ENCODE results near the gene COL6A2. TPM values are rescaled to one million over a fixed set of nuclear protein-coding genes. Genes with fewer than 3 reads are reported as not detected.
"Not testable (repeated sequence)": the region's sequence is repeated elsewhere in the genome, so short reads cannot be mapped to it uniquely, and the experiment has no call there.

The COL6A2 gene
- total RNA-seq, 1 donor from 2014 or later = 459 TPM

DNA sequence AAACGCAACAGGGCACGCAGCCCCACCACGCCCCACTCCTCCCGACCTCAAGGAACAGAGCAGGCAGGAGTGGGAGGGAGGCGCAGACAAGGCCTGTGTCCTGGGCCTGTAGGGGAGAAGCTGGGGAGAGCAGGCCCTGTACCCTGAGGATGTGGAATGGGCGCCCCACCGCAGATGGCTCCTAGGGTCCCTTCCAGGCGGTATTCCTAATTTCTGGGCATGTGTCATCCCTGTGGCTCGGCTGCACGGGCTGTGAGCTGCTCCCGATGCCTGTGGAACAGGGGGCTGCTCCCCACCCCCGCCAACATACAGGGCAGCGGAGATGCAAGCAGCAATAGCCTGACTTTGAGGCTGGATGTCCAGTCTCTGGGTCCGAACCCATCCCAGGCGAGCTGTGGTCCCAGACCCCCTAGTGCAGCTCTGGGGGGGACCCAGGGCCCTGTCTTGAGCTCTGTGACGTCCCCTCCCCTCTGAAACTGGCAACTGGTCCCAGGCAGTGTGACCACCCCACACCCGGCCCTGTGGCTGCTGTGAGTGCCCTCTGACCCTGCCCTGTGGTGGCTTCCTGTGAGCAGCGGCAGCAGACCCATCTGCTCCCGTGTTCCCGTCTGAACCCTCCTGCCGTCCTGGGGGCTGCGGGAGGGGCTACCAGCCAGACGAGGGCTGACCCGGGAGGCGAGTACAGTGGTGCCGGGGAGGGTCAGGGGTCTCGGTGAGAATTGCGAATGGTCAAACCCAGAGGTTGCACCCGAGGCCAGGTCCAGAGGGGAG lies 13.9 kb upstream of the COL6A2 start:
- Histone ChIP-seq H3K27me3 (ENCODE audit: control insufficient read depth in 3 of 3, insufficient read depth in 3 of 3, low read length in 3 of 3) (peaks cover 31 to 48% (median 46%) of the 10 kb centered on the region in 3 donors), H3K9me3 (ENCODE audit: control insufficient read depth in 3 of 3, low read length in 3 of 3) (peaks cover 0 to 6% (median 0%) of the 10 kb centered on the region in 3 donors), H3K4me1 (ENCODE audit: control insufficient read depth in 3 of 3, insufficient read depth in 3 of 3, low read length in 3 of 3) (peaks cover 17 to 22% (median 20%) of the 10 kb centered on the region in 3 donors), H3K27ac (ENCODE audit: low read depth, low read length) (no peak overlapping the region), H3K4me3 (ENCODE audit: low read length in 3 of 3) (no peak overlapping the region), H3K9ac (ENCODE audit: low read depth in 1 of 3, low read length in 3 of 3) (peak overlapping the region in 1 of 3 donors; percentile 40), H3K36me3 (ENCODE audit: control insufficient read depth in 3 of 3, insufficient read depth in 3 of 3, low read length in 3 of 3) (no peaks in the 10 kb centered on the region)

GRCh38 chr21:46084709-46085108 lies 13.2 kb upstream of the COL6A2 start:
- Histone ChIP-seq H3K27me3 (ENCODE audit: control insufficient read depth in 3 of 3, insufficient read depth in 3 of 3, low read length in 3 of 3) (peaks cover 25 to 40% (median 39%) of the 10 kb centered on the region in 3 donors), H3K4me3 (ENCODE audit: low read length in 3 of 3) (no peak overlapping the region), H3K9me3 (ENCODE audit: control insufficient read depth in 3 of 3, low read length in 3 of 3) (peaks cover 0 to 6% (median 2%) of the 10 kb centered on the region in 3 donors), H3K36me3 (ENCODE audit: control insufficient read depth in 3 of 3, insufficient read depth in 3 of 3, low read length in 3 of 3) (no peaks in the 10 kb centered on the region), H3K27ac (ENCODE audit: low read depth, low read length) (no peak overlapping the region), H3K4me1 (ENCODE audit: control insufficient read depth in 3 of 3, insufficient read depth in 3 of 3, low read length in 3 of 3) (peaks cover 13 to 15% (median 13%) of the 10 kb centered on the region in 3 donors), H3K9ac (ENCODE audit: low read depth in 1 of 3, low read length in 3 of 3) (no peak overlapping the region)

DNA sequence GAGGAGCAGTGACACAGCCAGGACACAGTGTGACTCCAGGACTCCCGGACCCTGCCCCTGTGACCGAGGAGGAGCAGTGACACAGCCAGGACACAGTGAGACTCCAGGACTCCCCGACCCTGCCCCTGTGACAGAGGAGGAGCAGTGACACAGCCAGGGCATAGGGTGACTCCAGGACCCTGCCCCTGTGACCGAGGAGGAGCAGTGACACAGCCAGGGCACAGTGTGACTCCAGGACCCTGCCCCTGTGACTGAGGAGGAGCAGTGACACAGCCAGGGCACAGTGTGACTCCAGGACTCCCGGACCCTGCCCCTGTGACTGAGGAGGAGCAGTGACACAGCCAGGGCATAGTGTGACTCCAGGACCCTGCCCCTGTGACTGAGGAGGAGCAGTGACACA lies 12.7 kb upstream of the COL6A2 start:
- Histone ChIP-seq H3K27me3 (ENCODE audit: control insufficient read depth in 3 of 3, insufficient read depth in 3 of 3, low read length in 3 of 3) (peaks cover 22 to 37% (median 36%) of the 10 kb centered on the region in 3 donors), H3K4me1 (ENCODE audit: control insufficient read depth in 3 of 3, insufficient read depth in 3 of 3, low read length in 3 of 3) (peaks cover 8 to 11% (median 8%) of the 10 kb centered on the region in 3 donors)
- not testable (repeated sequence) for H3K27ac ChIP-seq (ENCODE audit: low read depth, low read length); H3K4me3 ChIP-seq (ENCODE audit: low read length in 3 of 3); H3K9me3 ChIP-seq (ENCODE audit: control insufficient read depth in 3 of 3, low read length in 3 of 3); H3K36me3 ChIP-seq (ENCODE audit: control insufficient read depth in 3 of 3, insufficient read depth in 3 of 3, low read length in 3 of 3); H3K9ac ChIP-seq (ENCODE audit: low read depth in 1 of 3, low read length in 3 of 3)

DNA sequence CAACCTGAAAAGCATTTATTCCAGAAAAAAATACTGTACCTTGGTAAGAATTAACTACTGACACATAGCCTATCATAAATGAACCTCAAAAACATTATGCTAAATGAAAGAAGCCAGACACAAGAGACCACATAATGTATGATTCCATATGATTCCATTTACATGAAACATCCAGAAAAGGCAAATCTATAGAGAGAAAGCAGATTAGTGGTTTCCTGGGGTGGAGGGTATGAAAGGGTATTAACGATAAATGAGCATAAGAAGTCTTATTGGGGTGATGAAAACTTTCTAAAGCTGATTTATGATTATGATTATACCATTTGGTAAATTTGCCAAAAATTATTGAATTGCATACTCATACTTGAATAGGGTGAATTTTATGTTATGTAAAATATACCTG lies 10.3 kb upstream of the COL6A2 start:
- Histone ChIP-seq H3K4me1 (ENCODE audit: control insufficient read depth in 3 of 3, insufficient read depth in 3 of 3, low read length in 3 of 3) (peaks cover 11 to 16% (median 11%) of the 10 kb centered on the region in 3 donors), H3K27ac (ENCODE audit: low read depth, low read length) (no peak overlapping the region), H3K27me3 (ENCODE audit: control insufficient read depth in 3 of 3, insufficient read depth in 3 of 3, low read length in 3 of 3) (peaks cover 11 to 19% (median 13%) of the 10 kb centered on the region in 3 donors), H3K9me3 (ENCODE audit: control insufficient read depth in 3 of 3, low read length in 3 of 3) (peaks cover 0 to 6% (median 2%) of the 10 kb centered on the region in 3 donors), H3K9ac (ENCODE audit: low read depth in 1 of 3, low read length in 3 of 3) (no peak overlapping the region), H3K36me3 (ENCODE audit: control insufficient read depth in 3 of 3, insufficient read depth in 3 of 3, low read length in 3 of 3) (no peaks in the 10 kb centered on the region), H3K4me3 (ENCODE audit: low read length in 3 of 3) (no peak overlapping the region)

DNA sequence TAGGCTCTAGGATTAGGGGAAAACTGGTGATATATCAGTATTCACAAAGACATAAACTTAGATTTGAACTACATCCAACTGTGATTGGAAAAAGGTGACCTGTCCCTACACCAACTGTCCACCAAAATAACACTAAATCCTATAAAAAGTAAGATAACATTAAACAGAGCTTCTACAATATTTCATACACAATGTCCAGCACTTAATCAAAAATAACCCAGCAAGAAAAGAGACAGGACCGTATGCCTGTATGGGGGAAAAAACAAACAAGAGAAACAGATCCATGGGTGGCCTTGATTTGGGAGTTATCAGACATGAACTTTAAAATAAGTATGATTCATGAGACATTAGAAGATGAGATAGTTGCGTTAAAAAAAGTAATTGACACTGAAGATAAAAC lies 9.7 kb upstream of the COL6A2 start:
- H3K4me3 ChIP-seq (ENCODE audit: low read length in 3 of 3) = no peak overlapping the region
- H3K27ac ChIP-seq (ENCODE audit: low read depth, low read length) = no peak overlapping the region
- peaks cover 14 to 21% (median 15%) of the 10 kb centered on the region in 3 donors for H3K4me1 ChIP-seq (ENCODE audit: control insufficient read depth in 3 of 3, insufficient read depth in 3 of 3, low read length in 3 of 3)
- H3K36me3 ChIP-seq (ENCODE audit: control insufficient read depth in 3 of 3, insufficient read depth in 3 of 3, low read length in 3 of 3) = no peaks in the 10 kb centered on the region
- peaks cover 11 to 15% (median 12%) of the 10 kb centered on the region in 3 donors for H3K27me3 ChIP-seq (ENCODE audit: control insufficient read depth in 3 of 3, insufficient read depth in 3 of 3, low read length in 3 of 3)
- H3K9me3 ChIP-seq (ENCODE audit: control insufficient read depth in 3 of 3, low read length in 3 of 3) = peaks cover 0 to 6% (median 2%) of the 10 kb centered on the region in 3 donors
- no peak overlapping the region for H3K9ac ChIP-seq (ENCODE audit: low read depth in 1 of 3, low read length in 3 of 3)

DNA sequence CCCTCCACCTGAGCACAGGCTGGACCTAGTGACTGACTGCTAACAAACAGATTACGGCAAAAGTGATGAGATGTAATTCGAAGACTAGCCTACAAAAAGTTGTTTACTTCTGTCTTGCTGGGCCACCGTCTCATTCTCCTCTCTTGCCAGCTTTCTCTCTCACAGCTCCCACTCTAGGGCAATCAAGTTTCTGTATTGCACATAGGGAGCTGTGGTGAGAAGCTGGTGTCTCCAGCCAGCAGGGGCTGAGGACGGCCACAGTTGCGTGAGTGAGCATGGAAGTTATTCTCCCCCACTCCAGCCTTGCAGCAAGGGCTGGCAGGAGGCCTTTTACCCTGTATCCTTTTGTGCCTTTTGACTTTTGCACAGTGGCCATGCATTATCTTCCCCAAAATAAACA lies 8.6 kb upstream of the COL6A2 start:
- Histone ChIP-seq H3K9me3 (ENCODE audit: control insufficient read depth in 3 of 3, low read length in 3 of 3) (peaks cover 0 to 6% (median 2%) of the 10 kb centered on the region in 3 donors), H3K27me3 (ENCODE audit: control insufficient read depth in 3 of 3, insufficient read depth in 3 of 3, low read length in 3 of 3) (peaks cover 1 to 5% (median 3%) of the 10 kb centered on the region in 3 donors), H3K4me1 (ENCODE audit: control insufficient read depth in 3 of 3, insufficient read depth in 3 of 3, low read length in 3 of 3) (peaks cover 15 to 21% (median 16%) of the 10 kb centered on the region in 3 donors), H3K27ac (ENCODE audit: low read depth, low read length) (no peak overlapping the region), H3K4me3 (ENCODE audit: low read length in 3 of 3) (no peak overlapping the region), H3K36me3 (ENCODE audit: control insufficient read depth in 3 of 3, insufficient read depth in 3 of 3, low read length in 3 of 3) (no peaks in the 10 kb centered on the region), H3K9ac (ENCODE audit: low read depth in 1 of 3, low read length in 3 of 3) (no peak overlapping the region)

DNA sequence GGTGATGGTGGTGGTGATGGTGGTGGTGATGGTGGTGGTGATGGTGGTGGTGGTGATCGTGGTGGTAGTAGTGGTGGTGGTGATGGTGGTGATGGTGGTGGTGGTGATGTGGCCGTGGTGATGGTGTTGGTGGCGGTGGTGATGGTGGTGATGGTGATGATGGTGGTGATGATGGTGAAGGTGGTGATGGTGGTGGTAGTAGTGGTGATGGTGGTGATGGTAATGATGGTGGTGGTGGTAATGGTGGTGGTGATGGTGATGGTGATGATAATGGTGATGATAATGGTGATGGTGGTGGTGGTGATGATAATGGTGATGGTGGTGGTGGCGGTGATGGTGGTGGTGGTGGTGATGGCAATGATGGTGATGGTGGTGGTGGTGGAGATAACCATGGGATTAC lies 6.8 kb upstream of the COL6A2 start:
- H3K27me3 ChIP-seq (ENCODE audit: control insufficient read depth in 3 of 3, insufficient read depth in 3 of 3, low read length in 3 of 3) = peaks cover 0 to 6% (median 0%) of the 10 kb centered on the region in 3 donors
- peak overlapping the region; percentile 86 for H3K27ac ChIP-seq (ENCODE audit: low read depth, low read length)
- peaks cover 15 to 21% (median 16%) of the 10 kb centered on the region in 3 donors for H3K4me1 ChIP-seq (ENCODE audit: control insufficient read depth in 3 of 3, insufficient read depth in 3 of 3, low read length in 3 of 3)
- H3K9me3 ChIP-seq (ENCODE audit: control insufficient read depth in 3 of 3, low read length in 3 of 3) = peaks cover 0 to 6% (median 2%) of the 10 kb centered on the region in 3 donors
- no peak overlapping the region for H3K9ac ChIP-seq (ENCODE audit: low read depth in 1 of 3, low read length in 3 of 3)
- no peaks in the 10 kb centered on the region for H3K36me3 ChIP-seq (ENCODE audit: control insufficient read depth in 3 of 3, insufficient read depth in 3 of 3, low read length in 3 of 3)
- no peak overlapping the region for H3K4me3 ChIP-seq (ENCODE audit: low read length in 3 of 3)

DNA sequence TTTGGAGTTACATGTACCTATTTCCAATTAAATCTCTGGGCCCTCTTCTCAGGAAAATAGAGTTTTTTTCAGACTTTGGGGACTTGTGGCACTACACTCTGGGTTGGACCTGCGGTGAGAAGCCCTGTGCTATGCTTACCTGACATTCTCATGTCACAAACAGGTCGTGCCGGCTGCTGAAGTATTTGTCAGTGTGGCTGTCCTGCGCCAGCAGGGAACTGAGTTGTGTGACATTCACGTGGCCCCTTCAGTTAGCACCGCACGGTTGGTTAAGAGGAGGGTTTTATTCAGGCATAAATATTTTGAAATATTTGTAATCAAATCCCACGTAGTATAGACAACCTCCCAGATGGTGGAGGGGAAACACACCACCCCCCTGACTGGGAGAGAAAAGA lies 6.3 kb upstream of the COL6A2 start:
- H3K9ac ChIP-seq (ENCODE audit: low read depth in 1 of 3, low read length in 3 of 3) = peak overlapping the region in 1 of 3 donors; percentile 62
- no peaks in the 10 kb centered on the region for H3K36me3 ChIP-seq (ENCODE audit: control insufficient read depth in 3 of 3, insufficient read depth in 3 of 3, low read length in 3 of 3)
- H3K27me3 ChIP-seq (ENCODE audit: control insufficient read depth in 3 of 3, insufficient read depth in 3 of 3, low read length in 3 of 3) = peaks cover 0 to 10% (median 3%) of the 10 kb centered on the region in 3 donors
- peak overlapping the region; percentile 86 for H3K27ac ChIP-seq (ENCODE audit: low read depth, low read length)
- peaks cover 0 to 6% (median 2%) of the 10 kb centered on the region in 3 donors for H3K9me3 ChIP-seq (ENCODE audit: control insufficient read depth in 3 of 3, low read length in 3 of 3)
- peaks cover 15 to 23% (median 16%) of the 10 kb centered on the region in 3 donors for H3K4me1 ChIP-seq (ENCODE audit: control insufficient read depth in 3 of 3, insufficient read depth in 3 of 3, low read length in 3 of 3)
- peak overlapping the region in 1 of 3 donors; percentile 52 for H3K4me3 ChIP-seq (ENCODE audit: low read length in 3 of 3)

DNA sequence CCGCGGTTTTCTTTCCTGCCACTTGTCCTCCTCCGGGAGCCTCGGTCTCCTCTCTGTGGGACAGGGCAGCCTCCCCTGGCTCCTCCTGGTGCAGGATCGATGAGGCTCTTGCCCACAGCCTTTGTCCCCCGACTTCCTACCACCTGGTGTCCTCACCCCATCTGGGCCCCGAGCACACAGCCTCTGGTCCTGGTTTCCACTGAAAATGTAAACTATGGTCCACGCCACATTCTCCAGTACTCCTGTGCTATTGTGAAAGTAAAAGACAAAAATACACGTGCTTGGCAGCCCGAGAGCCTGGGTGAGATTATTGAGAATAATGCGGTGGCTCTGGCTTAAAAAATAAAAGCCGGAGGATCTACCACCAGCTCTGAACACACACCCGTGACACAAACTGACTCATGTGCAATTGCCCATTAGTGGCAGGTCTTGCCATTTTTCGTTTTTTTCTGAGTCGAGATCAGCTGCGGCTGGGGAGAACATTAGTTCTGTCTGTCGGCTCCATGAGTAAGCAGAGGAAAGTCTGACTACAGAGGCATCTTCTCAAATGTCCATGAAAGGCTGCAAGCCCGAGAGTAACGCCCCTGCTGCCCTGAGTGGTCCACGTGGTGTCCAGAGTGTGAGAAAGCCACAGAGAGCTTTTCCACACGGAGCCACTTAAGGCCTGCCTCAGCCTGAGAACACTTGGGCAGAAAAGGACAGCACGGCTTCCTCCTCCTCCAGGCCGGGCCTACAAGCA lies 5.7 kb upstream of the COL6A2 start:
- no peaks in the 10 kb centered on the region for H3K36me3 ChIP-seq (ENCODE audit: control insufficient read depth in 3 of 3, insufficient read depth in 3 of 3, low read length in 3 of 3)
- peaks cover 0 to 6% (median 2%) of the 10 kb centered on the region in 3 donors for H3K9me3 ChIP-seq (ENCODE audit: control insufficient read depth in 3 of 3, low read length in 3 of 3)
- peaks cover 15 to 26% (median 16%) of the 10 kb centered on the region in 3 donors for H3K4me1 ChIP-seq (ENCODE audit: control insufficient read depth in 3 of 3, insufficient read depth in 3 of 3, low read length in 3 of 3)
- peak overlapping the region; percentile 33 to 62 (median 45) for H3K9ac ChIP-seq (ENCODE audit: low read depth in 1 of 3, low read length in 3 of 3)
- peak overlapping the region; percentile 20 to 52 (median 51) for H3K4me3 ChIP-seq (ENCODE audit: low read length in 3 of 3)
- peaks cover 3 to 13% (median 9%) of the 10 kb centered on the region in 3 donors for H3K27me3 ChIP-seq (ENCODE audit: control insufficient read depth in 3 of 3, insufficient read depth in 3 of 3, low read length in 3 of 3)
- peak overlapping the region; percentile 86 for H3K27ac ChIP-seq (ENCODE audit: low read depth, low read length)
